ENCODE data around the gene CAB39.

CAB39 gene

DNA sequence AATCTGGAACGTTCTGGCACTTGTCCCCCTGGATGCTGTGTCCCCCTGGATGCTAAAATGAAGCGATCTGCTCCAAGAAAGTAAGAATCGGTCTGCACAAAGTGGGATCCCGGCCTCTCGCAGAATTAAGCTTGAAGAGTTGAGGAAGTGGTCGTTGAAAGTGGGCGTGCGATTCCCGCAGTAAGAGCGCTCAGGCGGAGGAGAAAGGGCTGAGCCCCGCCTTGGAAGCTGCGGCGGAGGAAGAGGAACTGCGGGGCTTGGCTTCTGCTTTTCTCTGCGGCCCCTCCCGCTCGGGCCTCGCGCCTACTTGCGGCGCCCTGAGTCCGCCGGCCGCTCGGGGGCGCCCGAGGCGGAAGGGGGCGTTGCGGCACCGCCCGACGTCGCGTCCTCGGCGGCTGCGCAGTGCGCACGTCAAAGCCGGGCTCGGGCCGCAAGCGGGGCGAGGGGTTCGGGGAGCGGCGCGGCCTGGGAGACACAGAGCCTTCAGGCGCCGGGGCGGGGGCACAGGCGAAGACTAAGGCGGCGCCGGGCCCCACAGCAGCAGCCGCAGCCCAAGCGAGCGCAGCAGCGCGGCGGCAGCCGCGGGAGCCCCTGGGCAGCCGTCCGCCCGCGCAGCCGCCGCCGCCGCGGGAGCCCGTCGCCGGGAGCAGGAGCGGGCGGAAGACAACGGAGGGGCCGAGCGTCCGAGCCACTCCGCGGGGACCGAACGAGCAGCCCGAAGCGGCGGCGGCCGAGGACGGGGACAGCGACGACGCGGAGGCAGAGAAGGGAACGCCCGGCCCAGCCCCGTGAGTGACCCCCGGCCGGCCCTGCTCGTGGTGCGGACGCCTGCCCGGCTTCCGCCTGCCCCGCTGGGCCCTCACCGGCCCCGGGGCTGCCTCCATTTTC is at the start of gene CAB39:
Gene CAB39 (plus strand): TSS at position 400 of the 888 bp plus-strand sequence. CDS start 47,160 bp downstream, outside the sequence.
- DNase-seq, result peak; percentile 91

GRCh38 chr2:230664128-230664527 is 48.5 kb upstream of the CAB39 start:
- DNase-seq, result no peak

DNA sequence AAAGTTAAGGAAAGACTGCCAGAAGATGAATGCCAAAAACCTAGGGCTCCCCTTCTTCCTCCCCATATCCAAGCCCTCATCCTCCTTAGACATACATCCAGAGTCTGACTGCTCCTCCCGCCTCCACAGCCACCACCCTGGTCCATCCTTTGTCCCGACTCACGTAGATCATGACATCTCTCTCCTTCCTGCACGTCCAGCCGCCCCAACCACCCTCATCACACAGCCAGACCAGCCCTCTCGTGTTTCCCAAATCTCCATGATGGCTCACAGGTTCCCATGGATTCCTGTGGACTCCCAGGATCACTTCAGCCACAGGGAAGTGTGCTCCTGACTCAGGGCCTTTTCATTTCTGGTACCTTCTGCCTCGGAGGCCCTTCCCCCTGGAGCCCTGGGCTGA is 47.8 kb upstream of the CAB39 start:
- DNase-seq, result no peak

- no peak for DNase-seq
Observed at GRCh38 chr2:230665263-230665691, 47.4 kb upstream of the CAB39 start.

DNA sequence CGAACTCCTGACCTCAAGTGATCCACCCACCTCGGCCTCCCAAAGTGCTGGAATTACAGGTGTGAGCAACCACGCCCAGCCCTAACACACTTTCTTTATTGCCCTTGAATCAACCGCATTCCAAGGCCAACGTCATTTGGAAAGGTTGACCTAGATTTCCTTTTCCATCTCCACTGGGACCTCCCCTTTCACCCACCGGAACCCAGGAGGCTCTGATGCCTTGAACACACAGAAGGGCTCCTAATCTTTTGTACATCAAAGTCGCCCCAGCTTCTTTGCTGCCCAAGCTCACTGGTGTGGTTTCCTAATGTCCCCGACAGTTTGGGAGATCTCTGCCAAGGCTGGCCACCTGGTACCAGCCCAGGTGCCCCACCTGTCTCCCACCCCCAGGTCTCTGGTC is 46.2 kb upstream of the CAB39 start:
- DNase-seq, result no peak

DNA sequence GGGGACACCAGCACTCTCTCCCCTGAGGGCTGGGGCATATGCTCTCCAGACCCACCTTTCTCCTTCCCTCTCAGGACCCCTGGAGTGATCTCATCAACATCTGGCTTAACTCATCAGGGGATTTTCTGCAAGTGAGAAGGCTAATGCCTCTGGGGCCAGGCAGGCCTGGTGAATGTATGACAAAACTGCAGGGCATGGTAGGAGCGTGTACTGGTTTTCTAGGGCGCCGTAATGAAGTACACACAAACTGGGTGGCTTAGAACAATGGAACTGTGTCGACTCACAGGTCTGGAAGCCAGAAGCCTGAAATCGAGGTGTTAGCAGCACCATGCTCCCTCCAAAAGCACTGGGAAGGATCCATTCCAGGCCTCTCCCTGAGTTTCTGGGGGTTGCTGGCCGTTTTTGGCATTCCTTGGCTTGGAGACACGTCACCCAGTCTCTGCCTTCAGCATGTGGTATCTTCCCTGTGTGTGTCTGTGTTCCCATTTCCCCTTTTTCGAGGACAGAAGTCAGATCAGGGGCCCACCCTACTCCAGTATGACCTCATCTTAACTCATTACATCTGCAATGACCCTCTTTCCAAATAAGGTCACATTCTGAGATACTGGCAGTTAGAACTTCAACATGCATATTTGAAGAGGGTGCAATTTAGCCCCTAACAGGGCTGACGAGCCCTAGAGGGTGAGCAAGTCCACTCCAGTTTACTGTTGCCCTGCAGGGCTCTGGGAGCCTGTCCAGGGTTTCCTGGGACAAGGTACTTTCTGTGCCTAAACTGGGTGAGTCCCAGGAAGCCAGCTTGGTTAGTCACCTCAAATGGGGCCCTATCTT is 45.5 kb upstream of the CAB39 start:
- no peak for DNase-seq

DNA sequence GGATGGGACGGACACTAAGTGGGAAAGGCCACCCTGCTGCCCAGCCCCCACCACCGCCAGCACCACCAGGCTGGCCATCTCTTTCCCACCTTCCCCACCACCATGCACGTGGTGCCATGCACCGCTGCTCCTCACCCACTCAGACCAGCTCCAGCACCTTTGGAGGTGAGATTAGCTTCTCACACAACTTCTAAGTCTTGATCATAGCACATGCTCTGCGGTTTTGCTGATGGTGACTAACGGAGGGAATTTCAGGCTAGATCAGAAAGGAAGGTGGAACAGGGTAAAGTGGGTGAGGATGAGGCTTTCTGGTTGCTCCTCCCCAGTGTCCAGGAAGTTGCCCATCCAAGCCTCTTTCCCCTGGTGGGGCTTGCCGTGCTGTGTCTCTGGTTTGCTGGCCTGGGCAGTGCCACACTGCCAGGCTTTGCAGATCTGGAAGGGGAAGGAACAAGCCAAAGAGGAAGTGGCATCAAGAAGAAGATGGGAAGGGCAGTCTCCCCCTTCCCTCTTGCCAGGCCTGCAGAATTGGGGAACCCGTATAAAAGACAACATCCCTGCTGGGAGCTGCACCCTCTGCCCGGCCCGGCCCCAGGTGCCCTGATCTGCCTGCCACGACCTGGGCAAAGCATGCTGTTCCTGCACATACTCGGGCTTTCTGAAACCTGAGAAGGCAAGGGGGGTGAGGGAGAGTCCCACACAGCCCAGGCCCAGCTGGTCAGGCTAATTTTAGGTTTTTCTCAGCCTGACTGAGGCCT is 44.3 kb upstream of the CAB39 start:
- no peak for DNase-seq

DNA sequence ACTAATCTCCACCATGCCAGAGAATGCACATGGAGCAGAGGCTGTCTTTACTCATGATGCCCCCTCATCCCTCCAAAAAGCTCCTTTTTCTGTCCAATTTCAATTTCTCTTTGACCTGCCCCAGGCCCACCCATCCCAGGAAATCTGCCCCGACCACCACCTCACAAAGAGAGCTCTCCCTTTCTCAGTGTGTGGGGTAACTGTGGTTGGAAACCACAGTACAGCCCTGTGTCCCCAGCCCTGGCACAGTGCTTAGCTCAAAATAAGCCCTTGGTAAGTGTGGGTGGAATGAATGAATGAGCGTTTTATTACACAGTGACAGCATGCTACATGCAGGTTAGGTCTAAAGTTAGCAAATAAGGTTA is 43.7 kb upstream of the CAB39 start:
- DNase-seq, result no peak

GRCh38 chr2:230669386-230669950 is 43.2 kb upstream of the CAB39 start:
- no peak for DNase-seq

DNA sequence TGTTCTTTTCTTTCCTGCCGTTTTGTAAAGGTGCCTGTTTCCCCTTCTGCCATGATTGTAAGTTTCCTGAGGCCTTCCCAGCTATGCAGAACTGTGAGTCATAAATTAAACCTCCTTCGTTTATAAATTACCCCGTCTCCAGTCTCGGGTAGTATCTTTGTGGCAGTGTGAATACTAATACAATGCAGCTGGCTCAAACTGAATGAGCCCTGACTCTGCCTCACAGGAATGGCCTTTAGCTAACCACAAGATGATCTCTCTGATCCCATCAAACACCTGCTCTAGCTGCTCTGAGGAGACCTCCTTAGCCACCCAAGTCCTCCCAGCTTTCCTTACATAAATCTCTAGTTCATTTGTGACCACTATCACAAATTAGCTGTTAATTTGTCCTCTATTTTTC is 41.5 kb upstream of the CAB39 start:
- no peak for DNase-seq

DNA sequence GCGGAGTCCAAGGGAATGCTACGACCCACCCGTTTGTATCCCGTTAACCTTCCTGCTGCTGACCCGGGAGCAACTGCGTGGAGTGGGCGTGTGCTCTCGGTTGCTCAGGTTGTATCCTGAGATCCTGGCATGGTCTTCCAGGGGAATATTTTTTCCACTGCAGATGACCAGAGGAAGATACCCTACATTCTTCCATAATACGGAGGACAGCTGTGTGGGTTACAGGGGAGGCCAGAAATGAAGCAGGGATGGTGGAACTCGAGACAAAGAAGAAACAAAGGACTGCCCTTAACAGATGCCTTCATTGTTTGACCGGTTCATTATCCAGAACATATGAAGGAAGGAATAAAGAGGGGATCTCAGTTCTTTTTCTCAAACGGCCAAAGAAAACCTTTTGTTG is 39.8 kb upstream of the CAB39 start:
- DNase-seq, result no peak

DNA sequence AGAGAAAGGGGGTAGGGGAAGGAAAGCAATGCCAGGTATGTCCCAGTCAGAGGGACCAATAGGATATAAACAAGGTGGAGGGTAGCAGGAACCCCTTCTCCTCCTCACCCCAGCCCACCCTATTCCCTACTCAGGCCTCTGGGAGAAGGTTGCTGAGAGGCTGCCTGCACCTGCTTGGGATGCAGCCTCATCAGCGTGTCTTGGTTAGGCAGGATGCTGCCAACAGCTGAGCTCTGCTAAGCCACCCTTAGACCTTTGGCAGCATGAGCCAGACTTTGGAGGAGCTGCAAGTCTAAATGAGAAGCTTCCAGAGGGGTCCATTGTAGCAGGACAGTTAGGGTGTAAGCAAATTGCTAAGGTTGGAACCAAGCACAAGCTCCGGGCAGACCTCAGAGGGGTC is 38.2 kb upstream of the CAB39 start:
- no peak for DNase-seq

- no peak for DNase-seq
Observed at GRCh38 chr2:230674966-230675672, 37.5 kb upstream of the CAB39 start.

DNA sequence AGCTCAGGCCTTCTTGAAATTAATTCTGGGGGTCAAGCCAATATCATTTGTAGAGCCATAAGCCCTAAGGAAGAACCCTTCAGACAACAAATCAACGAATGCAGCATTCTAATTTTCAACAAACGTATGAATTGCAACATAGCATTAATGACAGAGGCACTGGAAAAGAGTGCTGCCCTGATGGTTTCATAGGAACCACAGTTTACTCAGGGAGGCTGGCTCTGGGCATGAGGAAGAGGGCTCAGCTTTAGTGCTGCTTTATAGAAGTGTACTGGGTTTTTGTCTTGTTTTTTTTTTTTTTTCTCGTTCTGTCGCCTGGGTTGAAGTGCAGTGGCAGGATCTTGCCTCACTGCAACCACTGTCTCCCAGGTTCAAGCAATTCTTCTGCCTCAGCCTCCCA is 36.1 kb upstream of the CAB39 start:
- no peak for DNase-seq

DNA sequence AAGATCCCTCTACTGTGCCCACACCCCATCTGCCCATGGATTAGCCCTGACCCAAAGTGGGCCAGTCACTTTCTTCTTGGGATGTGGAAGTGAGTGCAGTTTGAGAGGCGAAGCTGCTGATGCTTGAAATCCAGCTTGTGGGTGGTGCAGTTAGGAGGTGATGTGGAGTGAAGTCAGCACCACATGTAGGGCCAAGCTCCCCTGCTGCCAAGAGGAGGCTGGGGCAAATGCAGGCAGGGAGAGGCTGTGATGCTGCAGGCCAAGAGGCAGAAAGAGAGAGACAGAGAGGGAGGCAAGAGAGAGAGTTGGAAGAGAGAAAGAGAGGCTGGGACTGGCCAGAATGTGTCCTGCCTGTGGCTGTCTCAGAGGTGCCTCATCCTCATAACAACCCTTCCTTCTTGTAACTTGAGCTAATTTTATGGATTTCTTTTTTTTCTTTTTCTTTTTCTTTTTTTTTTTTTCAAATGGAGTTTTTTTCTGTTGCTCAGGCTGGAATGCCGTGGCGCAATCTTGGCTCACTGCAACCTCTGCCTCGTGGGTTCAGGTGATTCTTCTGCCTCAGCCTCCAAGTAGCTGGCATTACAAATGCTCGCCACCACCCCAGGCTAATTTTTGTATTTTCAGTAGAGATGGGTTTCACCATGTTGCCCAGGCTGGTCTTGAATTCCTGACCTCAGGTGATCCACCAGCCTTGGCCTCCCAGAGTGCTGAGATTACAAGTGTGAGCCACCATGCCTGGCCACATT is 35.3 kb upstream of the CAB39 start:
- DNase-seq, result no peak

- DNase-seq, result no peak
Observed at GRCh38 chr2:230678018-230678417, 34.6 kb upstream of the CAB39 start.

- DNase-seq, result no peak
Observed at GRCh38 chr2:230678451-230678850, 34.2 kb upstream of the CAB39 start.

DNA sequence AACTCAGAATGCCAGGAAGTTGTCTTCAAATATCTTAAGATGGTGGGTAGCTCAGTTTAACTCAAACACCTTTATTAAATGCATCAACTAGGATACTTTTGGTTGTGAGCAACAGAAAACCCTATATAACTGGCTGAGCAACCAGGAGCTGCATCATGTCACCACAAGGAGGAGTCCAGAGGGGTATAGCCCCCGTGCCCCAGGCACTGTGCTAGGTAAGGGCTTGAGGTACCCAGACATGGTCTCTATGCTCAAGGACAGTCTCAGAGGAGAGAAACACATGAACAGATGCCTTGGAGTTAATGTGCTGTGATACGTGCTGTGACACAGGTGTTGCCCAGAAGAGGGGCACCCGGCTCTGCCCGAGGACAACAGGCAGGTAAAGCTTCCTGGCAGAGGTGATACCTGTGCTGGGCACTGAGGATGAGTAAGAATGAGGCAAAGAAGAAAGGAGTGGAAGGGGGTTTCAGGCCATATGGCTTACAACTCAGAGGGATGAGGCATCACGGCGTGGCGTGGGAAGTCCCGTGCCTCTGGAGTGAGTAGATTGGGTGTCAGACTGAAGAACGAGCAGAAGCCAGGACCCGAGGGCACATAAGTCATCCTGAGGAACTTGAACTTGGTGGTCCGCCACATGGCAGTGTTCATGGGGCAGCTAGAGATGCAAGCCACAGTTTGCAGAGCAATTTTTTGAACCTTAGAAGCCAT is 32.0 kb upstream of the CAB39 start:
- DNase-seq, result no peak

DNA sequence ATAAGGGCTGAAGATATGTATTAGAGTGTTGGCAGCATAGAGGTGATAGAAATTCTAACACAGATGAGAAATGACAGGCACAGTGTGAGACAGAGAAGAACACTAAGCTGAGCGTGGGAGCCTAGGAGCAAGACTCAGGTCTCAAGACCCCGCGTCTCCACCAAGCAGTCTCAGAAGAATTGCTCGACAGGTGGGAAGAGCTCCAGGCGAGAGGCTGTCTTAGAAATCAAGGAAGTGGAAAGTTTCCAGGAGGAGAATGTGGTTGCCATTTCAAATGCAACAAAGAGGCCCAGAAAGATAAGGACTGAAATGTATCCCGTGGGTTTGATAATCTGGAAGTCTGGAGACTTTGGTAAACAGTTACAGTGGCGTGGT is 31.5 kb upstream of the CAB39 start:
- no peak for DNase-seq

- DNase-seq, result no peak
Observed at GRCh38 chr2:230682546-230682945, 30.1 kb upstream of the CAB39 start.
